H1 (cell line): ENCODE data around the gene CCNYL1. TPM values are rescaled to one million over a fixed set of nuclear protein-coding genes. Genes with fewer than 3 reads are reported as not detected.

Source experiments
- CTCF ChIA-PET: fragments of 300-600 bp; sonication (Branson Sonifier 250); formaldehyde crosslinking; loops from one replicate; lab custom pipeline; 2021; ENCODE audit not compliant: partially characterized antibody; lab: Charles Lee
- POLR2A ChIA-PET: fragments of 300-600 bp; sonication (Branson Sonifier 250); formaldehyde crosslinking; loops from one replicate; lab custom pipeline; 2021; ENCODE audit warnings: inconsistent platforms; ENCODE audit not compliant: partially characterized antibody; lab: Charles Lee
- DNase-seq, 2 experiments: peaks; one replicate each; pipeline versions ENCODE4 v3.0.0 to v3.0.0-alpha.2; 2010 to 2022; ENCODE audit warnings: low spot score in 2 of 2, low read depth in 1 of 2, mixed read lengths in 1 of 2
- FAIRE-seq: peaks from 2 replicates; lab custom pipeline; 2011; peaks lifted over from hg19 to GRCh38; lab: Jason Lieb, UNC
- H2AFZ ChIP-seq: 2 replicates; pipeline ENCODE4 v1.8.1; 2012; ENCODE audit warnings: low read length, inconsistent platforms
- H2AK5ac ChIP-seq: 2 replicates; pipeline ENCODE4 v1.6.1; 2013; ENCODE audit warnings: low read depth, low read length
- H2BK120ac ChIP-seq: replicated peaks from 2 replicates; pipeline ENCODE3; 2013; ENCODE audit warnings: low read depth, low read length, inconsistent platforms
- H2BK12ac ChIP-seq: 2 replicates; pipeline ENCODE4 v1.6.1; 2013; ENCODE audit warnings: low read depth, low read length
- H2BK15ac ChIP-seq: 2 replicates; pipeline ENCODE4 v1.6.1; 2013; ENCODE audit warnings: low read length
- H2BK20ac ChIP-seq: 2 replicates; pipeline ENCODE4 v1.6.1; 2013; ENCODE audit warnings: low read length
- H2BK5ac ChIP-seq: 2 replicates; pipeline ENCODE4 v1.6.1; 2013; ENCODE audit warnings: low read depth, low read length
- H3K14ac ChIP-seq: 2 replicates; pipeline ENCODE4 v1.6.1; 2013; ENCODE audit warnings: inconsistent platforms; ENCODE audit not compliant: insufficient read length
- H3K18ac ChIP-seq: 2 replicates; pipeline ENCODE4 v1.6.1; 2013; ENCODE audit warnings: low read length; ENCODE audit errors: extremely low read depth
- H3K23ac ChIP-seq: 2 replicates; pipeline ENCODE4 v1.6.1; 2013; ENCODE audit warnings: inconsistent platforms; ENCODE audit not compliant: insufficient read length
- H3K23me2 ChIP-seq: 2 replicates; pipeline ENCODE4 v1.6.1; 2013; ENCODE audit warnings: low read depth, low read length
- H3K27ac ChIP-seq: 2 replicates; pipeline ENCODE4 v1.6.1; 2011; ENCODE audit warnings: low read depth, low read length, inconsistent platforms
- H3K27me3 ChIP-seq, 4 experiments: replicated peaks in 1 of 4; 1 replicate in 1 of 4; 2 replicates in 3 of 4; pipeline versions ENCODE4 v1.6.1 to v1.8.1; 2011 to 2013; ENCODE audit warnings: low read length in 3 of 4, mild to moderate bottlenecking in 3 of 4, inconsistent platforms in 2 of 4, mixed read lengths in 2 of 4, moderate library complexity in 1 of 4; ENCODE audit not compliant: control insufficient read depth in 3 of 4, insufficient read depth in 3 of 4; ENCODE audit errors: extremely low read depth in 1 of 4
- H3K36me3 ChIP-seq, 4 experiments: 2 replicates each; pipeline versions ENCODE4 v1.6.1 to v1.8.1; 2011 to 2013; ENCODE audit warnings: mild to moderate bottlenecking in 4 of 4, low read length in 3 of 4, moderate library complexity in 2 of 4, control low read depth in 1 of 4, inconsistent platforms in 1 of 4; ENCODE audit not compliant: insufficient read depth in 4 of 4, control insufficient read depth in 2 of 4
- H3K4ac ChIP-seq: replicated peaks from 2 replicates; pipeline ENCODE3; 2013; ENCODE audit warnings: low read length, low read depth, mixed read lengths, inconsistent platforms; ENCODE audit not compliant: insufficient read length
- H3K4me1 ChIP-seq, 4 experiments: replicated peaks in 1 of 4; 1 replicate in 1 of 4; 2 replicates in 3 of 4; pipeline versions ENCODE4 v1.6.1 to v1.8.1; 2011 to 2013; ENCODE audit warnings: low read length in 3 of 4, inconsistent platforms in 2 of 4, mixed read lengths in 1 of 4; ENCODE audit not compliant: insufficient read depth in 4 of 4, control insufficient read depth in 3 of 4
- H3K4me2 ChIP-seq, 2 experiments: 2 replicates each; pipeline versions ENCODE4 v1.6.1 to v1.8.1; 2011 to 2013; ENCODE audit warnings: low read depth in 2 of 2, low read length in 2 of 2, control low read depth in 1 of 2, inconsistent platforms in 1 of 2, mild to moderate bottlenecking in 1 of 2; ENCODE audit not compliant: insufficient read depth in 1 of 2
- H3K4me3 ChIP-seq, 4 experiments: fragments of 200-600, 300-600 bp in 1 of 4; sonication (generic), shearing (Covaris generic), sonication (Bioruptor Twin) in 1 of 4; 2 replicates each; pipeline versions ENCODE4 v1.5.1 to v1.8.1; 2011 to 2016; ENCODE audit warnings: low read length in 4 of 4, low read depth in 3 of 4, control low read depth in 2 of 4, inconsistent platforms in 2 of 4, mild to moderate bottlenecking in 2 of 4, mixed read lengths in 1 of 4, moderate library complexity in 1 of 4; ENCODE audit not compliant: insufficient read depth in 2 of 4; ENCODE audit errors: extremely low read depth in 1 of 4
- H3K56ac ChIP-seq: replicated peaks from 2 replicates; pipeline ENCODE3; 2013; ENCODE audit warnings: low read depth, mild to moderate bottlenecking, mixed read lengths, low read length, inconsistent platforms; ENCODE audit not compliant: insufficient read length
- H3K79me1 ChIP-seq: 2 replicates; pipeline ENCODE4 v1.6.1; 2013; ENCODE audit warnings: low read depth, low read length, control low read depth
- H3K79me2 ChIP-seq, 2 experiments: 2 replicates each; pipeline versions ENCODE4 v1.6.1 to v1.8.1; 2012 to 2013; ENCODE audit warnings: low read length in 2 of 2, mild to moderate bottlenecking in 2 of 2, inconsistent platforms in 1 of 2; ENCODE audit not compliant: insufficient read depth in 2 of 2, control insufficient read depth in 1 of 2
- H3K9ac ChIP-seq, 4 experiments: replicated peaks in 1 of 4; 1 replicate in 1 of 4; 2 replicates in 3 of 4; pipeline versions ENCODE4 v1.6.1 to v1.8.1; 2011 to 2013; ENCODE audit warnings: low read depth in 3 of 4, low read length in 3 of 4, control low read depth in 2 of 4, mild to moderate bottlenecking in 2 of 4, moderate library complexity in 2 of 4, inconsistent platforms in 1 of 4; ENCODE audit errors: extremely low read depth in 1 of 4
- H3K9me3 ChIP-seq, 2 experiments: 2 replicates each; pipeline versions ENCODE4 v1.6.1 to v1.8.1; 2012 to 2013; ENCODE audit warnings: mild to moderate bottlenecking in 2 of 2, moderate library complexity in 2 of 2, control low read depth in 1 of 2, inconsistent platforms in 1 of 2, low read depth in 1 of 2, low read length in 1 of 2, mixed read lengths in 1 of 2; ENCODE audit not compliant: insufficient read depth in 2 of 2
- H4K20me1 ChIP-seq, 2 experiments: replicated peaks in 1 of 2; 2 replicates each; pipeline versions ENCODE3 to v1.8.1; 2011 to 2013; ENCODE audit warnings: inconsistent platforms in 2 of 2, low read length in 2 of 2, mild to moderate bottlenecking in 1 of 2; ENCODE audit not compliant: insufficient read depth in 2 of 2, control insufficient read depth in 1 of 2
- H4K5ac ChIP-seq: 2 replicates; pipeline ENCODE4 v1.6.1; 2013; ENCODE audit warnings: low read length, low read depth, mixed read lengths, inconsistent platforms; ENCODE audit not compliant: insufficient read length
- H4K8ac ChIP-seq: 2 replicates; pipeline ENCODE4 v1.8.0; 2013; ENCODE audit warnings: mild to moderate bottlenecking, moderate library complexity, low read length, inconsistent platforms; ENCODE audit not compliant: insufficient read depth; ENCODE audit errors: extremely low read depth
- H4K91ac ChIP-seq: replicated peaks from 2 replicates; pipeline ENCODE3; 2013; ENCODE audit warnings: low read length, mixed read lengths, inconsistent platforms; ENCODE audit not compliant: insufficient read length
- CHD2 ChIP-seq: IDR thresholded peaks from 2 replicates; pipeline ENCODE4 v1.6.1; 2012; ENCODE audit warnings: low read length, improper control_type of control experiment
- WGBS, 2 experiments: shearing (Covaris generic) in 1 of 2; methylation state at CpG; one replicate each; pipeline versions ENCODE4 v1.1.6 to v1.1.7; 2013 to 2015; ENCODE audit warnings: low lambda C conversion rate in 2 of 2, mixed read lengths in 2 of 2, inconsistent platforms in 1 of 2, low coverage in 1 of 2, missing lambda C conversion rate in 1 of 2; ENCODE audit not compliant: insufficient replicate concordance in 2 of 2, insufficient coverage in 1 of 2, insufficient read length in 1 of 2; ENCODE audit errors: extremely low coverage in 1 of 2, missing lambda C conversion rate in 1 of 2; 5-methylcytosine and 5-hydroxymethylcytosine counted together
- polyA plus RNA-seq, 7 experiments: library from polyadenylated mRNA; depleted of rRNA in 3 of 7; stranded (reverse) in 5 of 7; unstranded in 2 of 7; fragments of >200 nt in 5 of 7; fragments of 200-250 nt in 2 of 7; gene quantifications; 1 replicate in 5 of 7; 2 replicates in 1 of 7; 4 replicates in 1 of 7; pipeline versions ENCODE4 v1.2.1 to v1.2.3, GENCODE V29; 2011 to 2013; ENCODE audit warnings: missing spikeins in 2 of 7, mixed read lengths in 2 of 7
- total RNA-seq: library from RNA; stranded (reverse); fragmentation: NEBNext Ultra II Directional; extraction: Animal tissue kit (Norgen Biotek cat#: 25700); gene quantifications from 2 replicates; pipeline ENCODE4 v1.2.1, GENCODE V29; 2021

CCNYL1 gene
- total and polyA plus RNA-seq, 2 of the 8 experiments (the other 6 are each of a cell fraction or from before 2014, with no cell fraction given) = 13.3 to 35.4 TPM

- WGBS, 2 experiments = 95% methylated on average over 7 of the region's 7 CpGs; no CpG with 5 or more reads in 1 of the 2 experiments
- POLR2A ChIA-PET = interaction anchor here (1.1 to 3.0 kb wide), 6 partner anchors 9 to 274 kb away, joined by 3 to 6 read pairs (median 4); partner anchors contain the start of gene PLEKHM3
- no peak overlapping the region for H3K27ac ChIP-seq
These were observed 38.9 kb downstream of the CCNYL1 start for GRCh38 chr2:207750345-207750744.

More at GRCh38 chr2:207750345-207750744, 38.9 kb downstream of the CCNYL1 start:
- H3K14ac ChIP-seq = no peak overlapping the region
- TF ChIP-seq CHD2 = no peak
- TF ChIP-seq, all 59 proteins: peak for 0
- Histone ChIP-seq H3K4ac (no peak overlapping the region), H3K4me1 (peaks cover 0 to 5% (median 0%) of the 10 kb centered on the region in 4 experiments; a peak in 1 of 7 replicates), H3K79me2 (no peaks in the 10 kb centered on the region), H3K23ac (no peak overlapping the region), H2BK5ac (no peak overlapping the region), H3K18ac (no peak overlapping the region), H3K79me1 (no peaks in the 10 kb centered on the region), H4K20me1 (no peaks in the 10 kb centered on the region), H2BK20ac (no peak overlapping the region), H4K8ac (no peak overlapping the region), H2AK5ac (no peak overlapping the region), H3K9me3 (no peaks in the 10 kb centered on the region), H2BK15ac (no peak overlapping the region), H4K5ac (no peak overlapping the region), H3K9ac (no peak overlapping the region), H3K56ac (no peak overlapping the region), H4K91ac (no peak overlapping the region), H3K4me2 (no peak overlapping the region), H2AFZ (no peak overlapping the region), H3K23me2 (no peaks in the 10 kb centered on the region), H2BK12ac (no peak overlapping the region), H2BK120ac (no peak overlapping the region), H3K4me3 (no peak overlapping the region), H3K36me3 (peaks cover 0 to 64% (median 9%) of the 10 kb centered on the region in 4 experiments; a peak in 4 of 8 replicates), H3K27me3 (no peaks in the 10 kb centered on the region)
- CTCF ChIA-PET = interaction anchor here (0.5 to 7.7 kb wide), 15 partner anchors 13 to 322 kb away, joined by 3 to 157 read pairs (median 4); no protein-coding TSS in a partner anchor
- FAIRE-seq (no peak), DNase-seq (no peak)
